ENCODE measurements around the gene CA6.
"Not testable (repeated sequence)": the region's sequence is repeated elsewhere in the genome, so short reads cannot be mapped to it uniquely, and the experiment has no call there.

CA6 gene

GRCh38 chr1:8926707-8927694 lies 18.7 kb upstream of the CA6 start:
- no peak for DNase-seq (ENCODE audit: low read depth)

GRCh38 chr1:8930116-8930515 lies 15.6 kb upstream of the CA6 start:
- no peak for DNase-seq (ENCODE audit: low read depth)

GRCh38 chr1:8937051-8937450 lies 8.6 kb upstream of the CA6 start:
- DNase-seq (ENCODE audit: low read depth), result not testable (repeated sequence)

GRCh38 chr1:8937701-8938100 lies 8.0 kb upstream of the CA6 start:
- DNase-seq (ENCODE audit: low read depth), result no peak

DNA sequence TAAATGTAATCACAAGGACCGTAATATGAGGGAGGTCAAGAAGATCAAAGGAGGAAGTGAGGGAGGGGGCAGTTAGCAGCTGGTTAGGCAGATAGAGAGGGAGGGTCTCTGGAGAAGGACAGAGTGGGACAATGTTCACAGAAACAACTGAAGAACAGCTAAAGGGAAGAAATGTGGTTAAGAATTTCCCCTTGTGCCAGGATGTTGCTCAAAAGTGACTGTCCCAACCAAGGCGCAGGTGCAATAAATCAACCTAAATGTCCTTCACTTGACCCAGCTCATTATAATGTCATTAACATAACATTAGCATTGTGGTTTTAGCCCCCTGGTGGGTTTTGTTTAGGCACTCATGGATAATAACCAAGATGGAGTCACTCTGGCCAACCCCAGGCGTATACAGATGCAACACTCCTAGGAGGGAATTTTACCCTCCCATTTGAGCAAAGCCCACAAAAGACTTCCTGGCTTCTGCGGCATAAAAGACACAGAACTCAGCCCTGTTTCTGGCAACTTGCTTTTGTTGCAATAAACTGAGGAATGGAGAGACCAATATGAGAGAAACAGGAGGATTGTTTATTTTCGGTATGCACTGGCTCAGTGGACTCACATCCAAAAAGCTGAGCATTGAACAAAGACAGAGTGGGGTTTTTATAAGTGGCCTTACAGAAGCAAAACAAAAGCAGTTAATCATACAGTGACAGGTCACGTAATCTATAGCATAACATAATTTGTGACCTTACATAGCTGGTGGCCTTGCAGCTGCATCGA lies 7.3 kb upstream of the CA6 start:
- no peak for DNase-seq (ENCODE audit: low read depth)

GRCh38 chr1:8939000-8939265 lies 6.7 kb upstream of the CA6 start:
- no peak for DNase-seq (ENCODE audit: low read depth)

- DNase-seq (ENCODE audit: low read depth), result peak; percentile 26
These were observed 6.2 kb upstream of the CA6 start for GRCh38 chr1:8939362-8939995.

DNA sequence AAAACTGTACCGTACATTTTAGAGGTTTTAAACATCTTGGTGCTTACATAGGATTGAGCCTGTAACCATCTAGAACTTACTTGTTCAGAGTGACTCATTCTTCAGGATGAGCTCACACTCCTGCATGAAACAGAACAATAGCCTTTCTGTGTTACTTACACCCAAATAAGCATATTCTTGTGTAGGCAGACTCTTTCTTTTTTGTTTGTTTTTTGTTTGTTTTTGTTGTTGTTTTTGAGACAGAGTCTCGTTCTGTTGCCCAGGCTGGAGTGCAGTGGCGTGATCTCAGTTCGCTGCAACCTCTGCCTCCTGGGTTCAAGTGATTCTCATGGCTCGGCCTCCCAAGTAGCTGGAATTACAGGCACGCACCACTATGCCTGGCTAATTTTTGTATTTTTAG lies 3.8 kb upstream of the CA6 start:
- peak; percentile 59 for DNase-seq (ENCODE audit: low read depth)

- no peak for DNase-seq (ENCODE audit: low read depth)
These were observed 1.9 kb upstream of the CA6 start for GRCh38 chr1:8943498-8944405.

- DNase-seq (ENCODE audit: low read depth), result no peak
These were observed 1.5 kb downstream of the CA6 start for GRCh38 chr1:8947127-8947691.

DNA sequence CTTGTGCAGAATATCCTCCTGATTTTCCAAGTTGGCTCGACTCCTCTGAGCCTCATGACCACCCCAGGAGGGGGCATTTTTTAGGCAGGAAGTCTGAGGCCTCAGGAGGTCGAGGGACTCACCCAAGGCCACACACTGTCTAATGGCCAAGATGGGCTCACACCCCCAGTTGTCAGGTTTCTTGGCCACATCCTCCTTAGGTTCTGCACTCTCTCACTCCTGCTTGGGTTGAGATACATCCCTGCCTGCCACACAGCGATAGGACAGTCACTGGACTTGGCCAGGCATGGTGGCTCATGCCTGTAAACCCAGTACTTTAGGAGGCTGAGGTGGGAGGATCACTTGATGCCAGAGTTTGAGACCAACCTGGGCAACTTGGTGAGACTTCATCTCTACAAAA lies 4.6 kb downstream of the CA6 start:
- DNase-seq (ENCODE audit: low read depth), result no peak

GRCh38 chr1:8951231-8951630 lies 5.6 kb downstream of the CA6 start:
- DNase-seq (ENCODE audit: low read depth), result no peak

GRCh38 chr1:8955406-8955805 lies 9.7 kb downstream of the CA6 start:
- DNase-seq (ENCODE audit: low read depth), result no peak

DNA sequence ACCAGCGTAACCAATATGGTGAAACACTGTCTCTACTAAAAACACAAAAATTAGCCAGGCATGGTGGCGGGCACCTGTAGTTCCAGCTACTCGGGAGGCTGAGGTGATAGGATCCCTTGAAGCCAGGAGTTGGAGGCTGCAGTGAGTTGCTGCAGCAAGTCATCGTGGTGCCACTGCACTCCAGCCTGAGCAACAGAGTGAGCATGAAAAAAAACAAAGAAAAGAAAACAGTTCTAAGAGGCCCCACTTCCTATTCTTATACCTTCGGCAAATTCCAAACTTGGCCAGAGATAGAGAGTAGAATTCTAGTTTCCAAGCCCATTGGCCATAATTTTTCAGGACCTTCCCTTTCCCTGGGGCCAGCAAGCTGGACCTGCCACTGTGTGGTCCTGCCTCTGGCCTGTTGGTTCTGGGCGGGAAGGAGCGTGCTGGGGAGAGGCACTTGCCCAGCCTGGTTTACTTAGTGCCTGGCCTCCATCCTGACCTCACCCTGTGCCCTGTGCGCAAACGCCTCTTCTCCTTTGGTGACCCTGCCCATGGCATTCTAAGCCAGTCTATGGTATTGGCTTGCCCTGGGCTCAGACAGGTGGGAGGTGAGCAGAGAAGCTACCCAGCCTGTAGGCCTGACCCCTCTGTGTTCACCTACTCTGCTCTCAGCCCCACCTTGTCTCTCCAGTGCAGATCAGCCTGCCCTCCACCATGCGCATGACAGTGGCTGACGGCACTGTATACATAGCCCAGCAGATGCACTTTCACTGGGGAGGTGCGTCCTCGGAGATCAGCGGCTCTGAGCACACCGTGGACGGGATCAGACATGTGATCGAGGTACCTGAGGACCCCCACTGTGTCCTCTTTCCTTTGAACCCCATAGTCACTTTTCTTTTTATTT lies 11.0 kb downstream of the CA6 start:
- no peak for DNase-seq (ENCODE audit: low read depth)

DNA sequence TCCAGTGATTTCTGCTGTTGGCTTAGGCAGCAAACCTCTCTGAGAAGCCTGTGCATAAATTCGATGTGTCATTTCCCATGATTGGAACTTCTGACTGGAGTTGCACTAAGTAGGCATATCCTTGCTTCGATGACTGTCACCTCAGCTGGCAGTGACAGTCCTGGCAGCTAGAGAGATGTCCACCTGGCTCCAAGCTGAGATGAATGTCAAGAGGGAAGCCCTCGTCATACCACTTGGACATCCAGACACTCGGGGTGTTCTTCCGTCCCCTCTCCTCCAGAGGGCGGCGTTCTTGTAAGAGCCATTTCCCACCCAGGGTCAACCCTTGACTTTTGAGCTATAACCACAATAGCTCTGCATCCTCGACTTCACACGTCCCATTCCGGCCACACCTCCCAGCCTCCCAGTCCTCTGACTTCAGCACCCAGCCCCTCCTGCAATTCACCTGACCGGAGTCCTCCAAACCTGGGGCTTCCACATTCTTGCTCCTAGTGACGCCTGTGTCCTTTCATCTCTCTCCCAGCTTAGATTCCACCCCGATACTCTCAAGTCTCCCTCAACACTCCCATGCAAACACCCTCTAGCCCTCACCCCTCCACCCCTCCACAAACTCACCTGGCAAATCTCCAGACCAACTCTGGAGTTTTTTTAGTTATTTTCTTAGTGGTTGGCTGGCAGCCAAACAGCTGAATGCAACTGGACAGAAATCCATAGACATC lies 17.3 kb downstream of the CA6 start:
- no peak for DNase-seq (ENCODE audit: low read depth)

GRCh38 chr1:8963963-8964362 lies 18.3 kb downstream of the CA6 start:
- no peak for DNase-seq (ENCODE audit: low read depth)

DNA sequence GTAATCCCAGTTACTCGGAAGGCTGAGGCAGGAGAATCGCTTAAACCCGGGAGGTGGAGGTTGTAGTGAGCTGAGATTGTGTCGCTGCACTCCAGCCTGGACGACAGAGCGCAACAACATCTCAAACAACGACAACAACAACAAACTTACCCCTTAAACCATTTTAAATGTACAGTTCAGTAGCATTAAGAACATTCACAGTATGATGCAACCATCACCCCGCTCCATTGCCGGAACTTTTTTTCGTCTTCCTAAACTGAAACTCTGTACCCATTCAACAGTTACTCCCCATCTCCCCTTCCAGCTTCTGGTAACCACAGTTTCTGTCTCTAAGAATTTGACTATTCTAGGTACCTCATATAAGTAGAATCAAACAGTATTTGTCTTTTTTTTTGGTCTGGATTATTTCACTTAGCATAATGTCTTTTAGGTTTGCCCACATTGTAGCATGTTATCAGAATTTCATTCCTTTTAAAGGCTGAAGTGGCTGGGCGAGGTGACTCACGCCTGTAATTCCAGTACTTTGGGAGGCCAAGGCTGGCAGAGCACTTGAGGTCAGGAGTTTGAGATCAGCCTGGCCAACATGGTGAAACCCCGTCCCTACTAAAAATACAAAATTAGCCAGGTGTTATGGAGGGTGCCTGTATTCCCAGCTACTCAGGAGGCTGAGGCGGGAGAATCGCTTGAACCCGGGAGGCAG lies 19.6 kb downstream of the CA6 start:
- DNase-seq (ENCODE audit: low read depth), result no peak

GRCh38 chr1:8966606-8967005 lies 20.9 kb downstream of the CA6 start:
- no peak for DNase-seq (ENCODE audit: low read depth)

DNA sequence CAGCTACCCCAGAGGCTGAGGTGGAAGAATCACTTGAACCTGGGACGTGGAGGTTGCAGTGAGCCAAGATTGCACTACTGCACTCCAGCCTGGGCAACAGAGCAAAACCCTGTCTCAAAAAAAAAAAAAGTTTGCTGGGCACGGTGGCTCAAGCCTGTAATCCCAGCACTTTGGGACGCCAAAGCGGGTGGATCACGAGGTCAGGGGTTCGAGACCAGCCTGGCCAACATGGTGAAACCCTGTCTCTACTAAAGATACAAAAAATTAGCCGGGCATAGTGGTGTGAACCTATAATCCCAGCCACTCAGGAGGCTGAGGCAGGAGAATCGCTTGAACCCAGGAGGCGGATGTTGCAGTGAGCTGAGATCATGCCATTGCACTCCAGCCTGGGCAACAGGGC lies 23.2 kb downstream of the CA6 start:
- DNase-seq (ENCODE audit: low read depth), result not testable (repeated sequence)
